C4-2B (cell line): Measurements from ENCODE around the gene MYO7B.

Source experiments
- ZFX ChIP-seq: fragments of 450-650 bp; IDR thresholded peaks from 2 replicates; pipeline ENCODE4 v1.6.1; 2017
- TF ChIP-seq, protein P1 (sequence below): fragments of 450-650 bp; conservative IDR thresholded peaks from 2 replicates; pipeline ENCODE4 v1.5.1; 2017; ENCODE audit warnings: mild to moderate bottlenecking

DNA sequence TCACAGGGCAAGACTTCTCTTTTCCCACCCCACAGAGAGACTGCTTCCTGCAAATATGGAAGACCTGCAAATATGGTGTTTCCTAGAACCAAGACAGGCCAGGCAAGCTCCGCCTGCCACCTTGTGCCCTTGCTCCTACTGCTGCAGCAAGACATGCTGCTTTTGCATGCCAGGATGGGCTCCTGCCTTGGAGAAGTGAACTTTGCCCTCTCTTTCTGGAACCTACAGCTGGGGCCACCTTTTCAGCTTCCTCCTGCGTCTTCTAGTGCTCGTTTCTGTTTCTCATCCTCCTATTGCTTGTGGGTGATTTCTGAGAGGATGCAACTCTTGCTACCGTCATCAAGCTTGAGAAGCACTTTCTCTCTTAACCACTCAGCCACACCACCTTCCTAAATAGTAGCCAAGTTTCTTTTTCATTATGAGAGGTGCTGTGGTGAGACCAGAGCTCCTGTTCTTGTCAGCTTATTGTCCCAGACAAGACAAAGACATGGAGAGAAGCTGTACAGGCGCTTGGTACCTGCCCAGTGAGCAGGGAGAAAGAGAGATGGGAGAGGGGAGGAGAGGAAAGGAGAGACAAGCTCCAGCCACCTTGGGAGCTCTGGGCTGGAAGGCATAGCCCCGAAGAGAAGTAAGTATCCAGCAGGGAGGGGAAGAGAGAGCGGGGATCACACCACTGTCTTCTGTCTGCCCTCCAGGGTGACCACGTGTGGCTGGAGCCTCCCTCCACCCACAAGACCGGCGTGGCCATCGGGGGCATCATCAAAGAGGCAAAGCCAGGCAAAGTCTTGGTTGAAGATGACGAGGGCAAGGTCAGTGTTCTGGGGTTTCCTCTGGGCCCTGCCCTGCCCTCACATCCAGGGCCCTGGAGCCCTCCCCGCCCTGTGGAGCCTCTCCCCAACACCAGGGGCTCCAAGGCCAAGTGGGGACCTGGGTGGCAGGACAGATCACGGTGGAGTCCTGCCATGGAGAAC lies 28.3 kb downstream of the MYO7B start:
- TF ChIP-seq, protein P1, sequence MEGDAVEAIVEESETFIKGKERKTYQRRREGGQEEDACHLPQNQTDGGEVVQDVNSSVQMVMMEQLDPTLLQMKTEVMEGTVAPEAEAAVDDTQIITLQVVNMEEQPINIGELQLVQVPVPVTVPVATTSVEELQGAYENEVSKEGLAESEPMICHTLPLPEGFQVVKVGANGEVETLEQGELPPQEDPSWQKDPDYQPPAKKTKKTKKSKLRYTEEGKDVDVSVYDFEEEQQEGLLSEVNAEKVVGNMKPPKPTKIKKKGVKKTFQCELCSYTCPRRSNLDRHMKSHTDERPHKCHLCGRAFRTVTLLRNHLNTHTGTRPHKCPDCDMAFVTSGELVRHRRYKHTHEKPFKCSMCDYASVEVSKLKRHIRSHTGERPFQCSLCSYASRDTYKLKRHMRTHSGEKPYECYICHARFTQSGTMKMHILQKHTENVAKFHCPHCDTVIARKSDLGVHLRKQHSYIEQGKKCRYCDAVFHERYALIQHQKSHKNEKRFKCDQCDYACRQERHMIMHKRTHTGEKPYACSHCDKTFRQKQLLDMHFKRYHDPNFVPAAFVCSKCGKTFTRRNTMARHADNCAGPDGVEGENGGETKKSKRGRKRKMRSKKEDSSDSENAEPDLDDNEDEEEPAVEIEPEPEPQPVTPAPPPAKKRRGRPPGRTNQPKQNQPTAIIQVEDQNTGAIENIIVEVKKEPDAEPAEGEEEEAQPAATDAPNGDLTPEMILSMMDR: no peak
- TF ChIP-seq ZFX: no peak
